Mesendoderm (in vitro differentiated cells): ENCODE data around the gene NCLN.

Experiments
- DNase-seq: peaks from one replicate; pipeline ENCODE4 v3.0.0; 2013
- H2AK5ac ChIP-seq: 2 replicates; pipeline ENCODE4 v1.6.1; 2013; ENCODE audit warnings: low read length, inconsistent platforms
- H2BK120ac ChIP-seq: 2 replicates; pipeline ENCODE4 v1.6.1; 2013; ENCODE audit warnings: low read depth, mild to moderate bottlenecking, low read length, moderate library complexity, mixed read lengths
- H2BK15ac ChIP-seq: replicated peaks from 2 replicates; pipeline ENCODE4 v1.6.1; 2013; ENCODE audit warnings: low read depth, mild to moderate bottlenecking, moderate library complexity
- H2BK5ac ChIP-seq: 2 replicates; pipeline ENCODE4 v1.6.1; 2013; ENCODE audit warnings: low read length, inconsistent platforms
- H3K18ac ChIP-seq: 2 replicates; pipeline ENCODE4 v1.6.1; 2013; ENCODE audit warnings: mild to moderate bottlenecking, low read length, mixed read lengths
- H3K23ac ChIP-seq: one replicate; pipeline ENCODE4 v1.6.1; 2013; ENCODE audit warnings: low read length
- H3K27ac ChIP-seq: 2 replicates; pipeline ENCODE4 v1.5.1; 2013; ENCODE audit warnings: low read depth, mild to moderate bottlenecking, inconsistent platforms, low read length, moderate library complexity
- H3K27me3 ChIP-seq: 2 replicates; pipeline ENCODE4 v1.6.1; 2013; ENCODE audit warnings: low read length, control low read depth, mild to moderate bottlenecking, inconsistent platforms; ENCODE audit not compliant: insufficient read depth, poor library complexity
- H3K36me3 ChIP-seq: 2 replicates; pipeline ENCODE4 v1.6.1; 2013; ENCODE audit warnings: low read length, inconsistent platforms; ENCODE audit not compliant: control insufficient read depth, insufficient read depth
- H3K4ac ChIP-seq: one replicate; pipeline ENCODE4 v1.6.1; 2013; ENCODE audit warnings: low read depth, mild to moderate bottlenecking, low read length, moderate library complexity
- H3K4me1 ChIP-seq: 2 replicates; pipeline ENCODE4 v1.6.1; 2013; ENCODE audit warnings: low read depth, low read length, inconsistent platforms; ENCODE audit not compliant: control insufficient read depth
- H3K4me2 ChIP-seq: 2 replicates; pipeline ENCODE4 v1.6.1; 2013; ENCODE audit warnings: low read length
- H3K4me3 ChIP-seq: 2 replicates; pipeline ENCODE4 v1.5.1; 2013; ENCODE audit warnings: mild to moderate bottlenecking, low read length
- H3K56ac ChIP-seq: one replicate; pipeline ENCODE4 v1.6.1; 2013; ENCODE audit warnings: low read length
- H3K79me1 ChIP-seq: 2 replicates; pipeline ENCODE4 v1.6.1; 2013; ENCODE audit warnings: low read length, inconsistent platforms
- H3K79me2 ChIP-seq: 2 replicates; pipeline ENCODE4 v1.6.1; 2013; ENCODE audit warnings: mild to moderate bottlenecking, low read length; ENCODE audit not compliant: control insufficient read depth, insufficient read depth
- H3K9ac ChIP-seq: 2 replicates; pipeline ENCODE4 v1.6.1; 2013; ENCODE audit warnings: low read length, inconsistent platforms
- H4K5ac ChIP-seq: one replicate; pipeline ENCODE4 v1.6.1; 2013; ENCODE audit warnings: low read length
- H4K8ac ChIP-seq: one replicate; pipeline ENCODE4 v1.6.1; 2013; ENCODE audit warnings: low read depth, mild to moderate bottlenecking, control low read depth, low read length, moderate library complexity
- WGBS: extraction: QIAGEN DNeasy Blood & Tissue Kit; methylation state at CpG from one replicate; pipeline ENCODE4 v1.1.7; 2013; ENCODE audit warnings: low lambda C conversion rate, missing lambda C conversion rate; ENCODE audit not compliant: insufficient coverage; ENCODE audit errors: extremely low coverage; 5-methylcytosine and 5-hydroxymethylcytosine counted together

NCLN gene

GRCh38 chr19:3149089-3149488 lies 36.6 kb upstream of the NCLN start:
- Histone ChIP-seq H3K18ac (no peak overlapping the region), H3K79me1 (no peaks in the 10 kb centered on the region), H4K8ac (no peak overlapping the region), H3K4ac (no peak overlapping the region), H3K56ac (no peak overlapping the region), H3K9ac (no peak overlapping the region), H2BK5ac (no peak overlapping the region), H2AK5ac (no peak overlapping the region), H3K79me2 (no peaks in the 10 kb centered on the region), H2BK120ac (no peak overlapping the region), H3K23ac (no peak overlapping the region), H3K4me2 (no peak overlapping the region), H3K4me1 (no peaks in the 10 kb centered on the region), H3K36me3 (no peaks in the 10 kb centered on the region), H3K27ac (no peak overlapping the region), H3K27me3 (no peaks in the 10 kb centered on the region), H2BK15ac (no peak overlapping the region), H3K4me3 (no peak overlapping the region), H4K5ac (no peak overlapping the region)
- no peak for DNase-seq
- WGBS = no CpG with 5 or more reads among the region's 6 CpGs

GRCh38 chr19:3149526-3150505 lies 35.9 kb upstream of the NCLN start:
- Histone ChIP-seq H3K36me3 (no peaks in the 10 kb centered on the region), H3K4ac (no peak overlapping the region), H3K18ac (no peak overlapping the region), H3K23ac (no peak overlapping the region), H3K4me1 (no peaks in the 10 kb centered on the region), H2AK5ac (no peak overlapping the region), H4K5ac (no peak overlapping the region), H3K9ac (no peak overlapping the region), H4K8ac (no peak overlapping the region), H2BK120ac (no peak overlapping the region), H3K27me3 (no peaks in the 10 kb centered on the region), H3K79me1 (no peaks in the 10 kb centered on the region), H3K4me2 (no peak overlapping the region), H3K79me2 (no peaks in the 10 kb centered on the region), H3K27ac (no peak overlapping the region), H2BK5ac (no peak overlapping the region), H3K4me3 (no peak overlapping the region), H3K56ac (no peak overlapping the region), H2BK15ac (no peak overlapping the region)
- DNase-seq = no peak
- no CpG with 5 or more reads among the region's 35 CpGs for WGBS

- no peak overlapping the region for H2BK5ac ChIP-seq
- no peaks in the 10 kb centered on the region for H3K4me1 ChIP-seq
- no peak overlapping the region for H3K18ac ChIP-seq
- H2AK5ac ChIP-seq = no peak overlapping the region
- H3K79me1 ChIP-seq = no peaks in the 10 kb centered on the region
- WGBS = no CpG with 5 or more reads among the region's 5 CpGs
- H3K79me2 ChIP-seq = no peaks in the 10 kb centered on the region
- H3K27ac ChIP-seq = no peak overlapping the region
- H3K4me2 ChIP-seq = no peak overlapping the region
- H3K23ac ChIP-seq = no peak overlapping the region
- H3K56ac ChIP-seq = no peak overlapping the region
- no peak overlapping the region for H3K4me3 ChIP-seq
- H3K27me3 ChIP-seq = no peaks in the 10 kb centered on the region
- no peak overlapping the region for H2BK120ac ChIP-seq
- no peak overlapping the region for H3K4ac ChIP-seq
- H2BK15ac ChIP-seq = no peak overlapping the region
- no peak overlapping the region for H4K8ac ChIP-seq
- no peak for DNase-seq
- H3K36me3 ChIP-seq = no peaks in the 10 kb centered on the region
- no peak overlapping the region for H3K9ac ChIP-seq
- no peak overlapping the region for H4K5ac ChIP-seq
Observed at GRCh38 chr19:3150739-3151329, 34.9 kb upstream of the NCLN start.

- Histone ChIP-seq H3K56ac (no peak overlapping the region), H3K18ac (no peak overlapping the region), H3K27me3 (no peaks in the 10 kb centered on the region), H3K4me1 (no peaks in the 10 kb centered on the region), H3K79me1 (no peaks in the 10 kb centered on the region), H3K36me3 (no peaks in the 10 kb centered on the region), H3K9ac (no peak overlapping the region), H2BK120ac (no peak overlapping the region), H2AK5ac (no peak overlapping the region), H3K23ac (no peak overlapping the region), H4K5ac (no peak overlapping the region), H3K27ac (no peak overlapping the region), H3K4me2 (no peak overlapping the region), H3K4ac (no peak overlapping the region), H4K8ac (no peak overlapping the region), H2BK15ac (no peak overlapping the region), H2BK5ac (no peak overlapping the region), H3K79me2 (no peaks in the 10 kb centered on the region), H3K4me3 (no peak overlapping the region)
- no peak for DNase-seq
- no CpG with 5 or more reads among the region's 14 CpGs for WGBS
Observed at GRCh38 chr19:3151563-3152418, 33.9 kb upstream of the NCLN start.

GRCh38 chr19:3152419-3152780 lies 33.3 kb upstream of the NCLN start:
- H3K18ac ChIP-seq = no peak overlapping the region

More at GRCh38 chr19:3152419-3152780, 33.3 kb upstream of the NCLN start:
- Histone ChIP-seq H3K79me1 (no peaks in the 10 kb centered on the region), H3K4ac (no peak overlapping the region), H3K56ac (no peak overlapping the region), H4K8ac (no peak overlapping the region), H3K27me3 (no peaks in the 10 kb centered on the region), H3K79me2 (no peaks in the 10 kb centered on the region), H3K4me2 (no peak overlapping the region), H3K23ac (no peak overlapping the region), H3K9ac (no peak overlapping the region), H2BK15ac (no peak overlapping the region), H3K4me1 (no peaks in the 10 kb centered on the region), H2BK5ac (no peak overlapping the region), H3K36me3 (no peaks in the 10 kb centered on the region), H4K5ac (no peak overlapping the region), H2AK5ac (no peak overlapping the region), H3K27ac (no peak overlapping the region), H2BK120ac (no peak overlapping the region), H3K4me3 (no peak overlapping the region)
- no CpG with 5 or more reads among the region's 3 CpGs for whole genome bisulfite sequencing
- no peak for DNase-seq
